T-cell (primary cell): ENCODE results near the gene C6orf120. TPM values are rescaled to one million over a fixed set of nuclear protein-coding genes. Genes with fewer than 3 reads are reported as not detected.

ENCODE experiments used
- ATAC-seq, 4 experiments: fragments of 200-7000 bp in 3 of 4; fragments of 150-1000 bp in 1 of 4; cut with Tn5 transposase; replicated peaks in 1 of 4; 1 replicate in 3 of 4; 2 replicates in 1 of 4; pipeline ENCODE4 v1.10.0; 2021; ENCODE audit warnings: moderate library complexity in 3 of 4, mild to moderate bottlenecking in 2 of 4, moderate number of reproducible peaks in 1 of 4
- CTCF ChIA-PET, 2 donors: fragments of 300-600 bp; sonication (Branson Sonifier 250); formaldehyde crosslinking; loops; one replicate each; lab custom pipeline; 2022; ENCODE audit warnings: antibody characterized with exemption in 2 of 2; lab: Charles Lee
- POLR2A ChIA-PET, 2 donors: fragments of 300-600 bp; sonication (Branson Sonifier 250); formaldehyde crosslinking; loops; one replicate each; lab custom pipeline; 2022; ENCODE audit warnings: antibody characterized with exemption in 2 of 2; lab: Charles Lee
- DNase-seq, 35 experiments: peaks; one replicate each; pipeline versions ENCODE4 v3.0.0 to v3.0.0-alpha.2; 2013 to 2023
- H3K27ac ChIP-seq: one replicate; pipeline ENCODE4 v1.5.1; 2013; ENCODE audit warnings: low read length
- H3K27me3 ChIP-seq, 2 experiments: replicated peaks in 1 of 2; 1 replicate in 1 of 2; 2 replicates in 1 of 2; pipeline versions ENCODE4 v1.6.1 to v1.7.0; 2013; ENCODE audit warnings: low read length in 1 of 2, mixed read lengths in 1 of 2; ENCODE audit not compliant: control insufficient read depth in 2 of 2, insufficient read depth in 2 of 2; ENCODE audit errors: extremely low read depth in 1 of 2
- H3K36me3 ChIP-seq, 2 donors: 1 replicate in 1 of 2; 2 replicates in 1 of 2; pipeline versions ENCODE4 v1.6.1 to v1.7.0; 2013; ENCODE audit warnings: low read length in 1 of 2; ENCODE audit not compliant: control insufficient read depth in 2 of 2, insufficient read depth in 1 of 2; ENCODE audit errors: extremely low read depth in 1 of 2
- H3K4me1 ChIP-seq, 2 experiments: 1 replicate in 1 of 2; 2 replicates in 1 of 2; pipeline versions ENCODE4 v1.6.1 to v1.7.0; 2013; ENCODE audit warnings: low read length in 2 of 2, mixed read lengths in 1 of 2; ENCODE audit not compliant: insufficient read depth in 2 of 2, control insufficient read depth in 1 of 2; ENCODE audit errors: extremely low read depth in 1 of 2
- H3K4me3 ChIP-seq, 2 donors: 1 replicate in 1 of 2; 2 replicates in 1 of 2; pipeline versions ENCODE4 v1.5.1 to v1.7.0; 2013; ENCODE audit warnings: mild to moderate bottlenecking in 2 of 2, low read length in 1 of 2, moderate library complexity in 1 of 2; ENCODE audit not compliant: control insufficient read depth in 1 of 2; ENCODE audit errors: extremely low read depth in 1 of 2
- H3K9me3 ChIP-seq: 2 replicates; pipeline ENCODE4 v1.7.0; 2013
- H3K27ac Mint-ChIP-seq, 2 donors: one replicate each; pipeline ENCODE4 v1.8.0; 2020 to 2021; ENCODE audit warnings: mild to moderate bottlenecking in 2 of 2, mixed read lengths in 2 of 2
- H3K27me3 Mint-ChIP-seq, 2 donors: one replicate each; pipeline ENCODE4 v1.8.0; 2021 to 2022; ENCODE audit warnings: mixed read lengths in 2 of 2
- H3K36me3 Mint-ChIP-seq: one replicate; pipeline ENCODE4 v1.8.0; 2021; ENCODE audit warnings: mixed read lengths
- H3K4me1 Mint-ChIP-seq, 3 donors: one replicate each; pipeline ENCODE4 v1.8.0; 2020 to 2022; ENCODE audit warnings: mixed read lengths in 3 of 3, mild to moderate bottlenecking in 1 of 3
- H3K4me3 Mint-ChIP-seq, 3 donors: one replicate each; pipeline ENCODE4 v1.8.0; 2020 to 2022; ENCODE audit warnings: mild to moderate bottlenecking in 3 of 3, mixed read lengths in 3 of 3, moderate library complexity in 3 of 3
- H3K9me3 Mint-ChIP-seq, 3 donors: one replicate each; pipeline ENCODE4 v1.8.0; 2020 to 2022; ENCODE audit warnings: mixed read lengths in 3 of 3
- WGBS: methylation state at CpG from one replicate; pipeline ENCODE4 v1.1.5; 2013; ENCODE audit warnings: missing lambda C conversion rate; ENCODE audit not compliant: insufficient coverage; 5-methylcytosine and 5-hydroxymethylcytosine counted together
- total RNA-seq, 35 experiments: library from RNA in 6 of 35; stranded (reverse) in 6 of 35; fragments of 120-200 nt in 1 of 35; gene quantifications; one replicate each; pipeline versions ENCODE4 v1.2.1 to v1.2.4 and lab custom pipeline; 2013 to 2026

Gene C6orf120
- total RNA-seq, result 10 to 100 TPM; 17.6 to 30.7 (median 26.2) TPM
- 39.0 TPM for total RNA-seq (2013)
- total RNA-seq (lab: John Stamatoyannopoulos, UW), result 54.8 to 141 (median 89.0) reads per million in 29 experiments

DNA sequence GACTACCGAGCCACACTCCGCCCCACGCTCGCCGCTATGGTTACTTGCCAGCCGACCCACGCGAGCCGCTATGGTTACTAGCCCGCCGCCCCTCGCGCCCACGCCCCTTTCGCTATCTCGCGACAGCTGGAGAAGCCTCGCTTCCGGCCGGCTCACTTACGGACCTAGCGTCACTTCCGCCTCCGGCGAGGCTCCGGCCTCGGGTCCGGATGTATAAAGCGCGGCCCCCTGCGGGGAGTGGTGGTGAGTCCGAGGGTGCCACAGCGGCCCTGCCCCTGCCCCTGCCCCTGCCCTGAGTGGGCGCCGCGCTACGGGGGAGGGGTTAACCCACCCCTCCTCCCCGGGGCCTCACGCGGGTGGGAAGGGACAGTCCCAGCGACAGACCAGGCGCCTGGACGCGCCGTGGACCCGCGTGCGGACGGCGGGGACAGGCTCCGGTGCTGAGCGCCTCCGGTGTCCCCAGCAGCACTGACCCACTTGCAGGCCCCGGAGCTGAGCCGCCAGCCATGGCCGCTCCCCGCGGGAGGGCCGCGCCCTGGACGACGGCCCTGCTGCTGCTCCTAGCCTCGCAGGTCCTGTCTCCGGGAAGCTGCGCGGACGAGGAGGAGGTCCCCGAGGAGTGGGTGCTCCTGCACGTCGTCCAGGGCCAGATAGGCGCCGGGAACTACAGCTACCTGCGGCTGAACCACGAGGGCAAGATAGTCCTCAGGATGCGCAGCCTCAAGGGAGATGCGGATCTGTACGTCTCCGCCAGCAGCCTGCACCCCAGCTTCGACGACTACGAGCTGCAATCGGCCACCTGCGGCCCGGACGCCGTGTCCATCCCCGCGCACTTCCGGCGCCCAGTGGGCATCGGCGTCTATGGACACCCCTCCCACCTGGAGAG is at the start of gene C6orf120, which contains the start of gene WDR27:
TSS of gene C6orf120 (plus strand) at position 173 of the 886 bp plus-strand sequence. CDS start at position 507, 334 bp downstream.
TSS of gene WDR27 (minus strand) at position 76 of the 886 bp plus-strand sequence. CDS start 13,024 bp downstream, outside the sequence.
- Mint-ChIP-seq H3K4me1 (peaks cover 57 to 70% (median 57%) of the 10 kb centered on the region in 3 donors), H3K27ac (peak within 1 kb of the TSS; percentile 88 to 93), H3K27me3 (no peaks in the 10 kb centered on the region), H3K36me3 (peaks cover 6% of the 10 kb centered on the region), H3K9me3 (no peaks in the 10 kb centered on the region), H3K4me3 (peak within 1 kb of the TSS; percentile 89 to 91 (median 89))
- CTCF ChIA-PET, result interaction anchor here in 1 of 2 donors (1.1 to 2.0 kb wide), 5 partner anchors 20 to 852 kb away, joined by 3 to 5 read pairs (median 4); no protein-coding TSS in a partner anchor
- peaks cover 0 to 12% of the 10 kb centered on the region in 2 donors for H3K36me3 ChIP-seq
- DNase-seq (peak; percentile 90 to 97 (median 95)), ATAC-seq (peak; percentile 87 to 90 (median 90))
- peaks cover 23 to 25% of the 10 kb centered on the region in 2 experiments for H3K4me1 ChIP-seq
- peak within 1 kb of the TSS; percentile 79 to 88 for H3K4me3 ChIP-seq
- H3K27me3 ChIP-seq, result no peaks in the 10 kb centered on the region
- POLR2A ChIA-PET, result interaction anchor here (0.8 to 2.6 kb wide), 5 partner anchors 20 to 49 kb away, joined by 3 to 22 read pairs (median 5); partner anchors contain the start of genes DYNLT2 (in 1 of the 2) and ERMARD (in 1 of the 2)
- no peaks in the 10 kb centered on the region for H3K9me3 ChIP-seq
- H3K27ac ChIP-seq, result peak within 1 kb of the TSS; percentile 93
- WGBS, result under 1% methylated on average over 83 of the region's 92 CpGs

DNA sequence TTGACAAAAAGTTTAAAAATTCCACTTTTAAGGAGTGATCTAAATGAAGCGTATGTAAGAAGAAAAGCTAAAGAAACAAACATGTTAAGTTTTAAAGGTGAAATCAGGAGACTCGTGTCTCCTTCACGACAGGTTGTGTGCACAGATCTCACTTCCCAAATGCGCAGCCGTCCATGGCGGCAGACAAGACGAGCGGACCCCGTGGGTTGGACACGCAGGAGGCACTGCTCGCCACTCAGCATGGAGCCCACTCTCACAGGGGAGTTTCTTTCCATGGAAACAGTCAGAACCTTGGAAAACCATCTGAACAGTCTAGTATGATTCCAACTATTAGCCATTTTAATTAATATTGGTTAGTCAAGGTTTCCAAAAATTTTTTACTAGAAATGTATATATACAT is 49.0 kb upstream of the C6orf120 start:
- H3K4me3 ChIP-seq, result no peak overlapping the region
- H3K36me3 ChIP-seq, result no peaks in the 10 kb centered on the region
- H3K9me3 Mint-ChIP-seq, result no peaks in the 10 kb centered on the region
- ChIA-PET POLR2A (no interaction called here), CTCF (no interaction called here)
- no peaks in the 10 kb centered on the region for H3K27me3 ChIP-seq
- no peak for DNase-seq
- ATAC-seq, result no peak
- no peaks in the 10 kb centered on the region for H3K27me3 Mint-ChIP-seq
- peaks cover 2 to 11% of the 10 kb centered on the region in 2 experiments for H3K4me1 ChIP-seq
- H3K36me3 Mint-ChIP-seq, result peaks cover 15% of the 10 kb centered on the region
- H3K9me3 ChIP-seq, result no peaks in the 10 kb centered on the region
- no peak overlapping the region for H3K4me3 Mint-ChIP-seq
- H3K4me1 Mint-ChIP-seq, result peaks cover 6 to 16% (median 11%) of the 10 kb centered on the region in 3 donors
- peak overlapping the region in 1 of 2 donors; percentile 19 for H3K27ac Mint-ChIP-seq
- no CpG with 5 or more reads among the region's 11 CpGs for WGBS
- no peak overlapping the region for H3K27ac ChIP-seq

DNA sequence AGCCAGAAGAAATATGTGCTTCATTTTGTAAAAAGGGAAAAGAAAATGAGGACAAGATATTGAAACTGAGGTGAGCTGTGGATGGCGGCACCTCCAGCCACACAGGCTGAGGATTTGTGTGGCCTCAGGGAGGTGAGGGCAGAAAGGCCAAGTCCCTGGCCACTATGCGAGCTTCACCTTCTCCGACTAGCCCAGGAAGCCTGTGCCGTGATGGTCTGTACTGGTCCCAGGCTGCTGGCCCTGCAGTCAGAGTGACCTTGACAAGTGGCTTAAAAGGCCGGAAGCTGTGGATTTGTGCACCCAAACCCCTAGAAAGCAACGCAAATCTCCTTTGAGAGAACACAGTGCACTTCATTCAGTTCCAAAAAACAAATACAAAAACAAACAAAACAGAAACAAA is 48.2 kb upstream of the C6orf120 start:
- no peaks in the 10 kb centered on the region for H3K27me3 ChIP-seq
- Mint-ChIP-seq H3K36me3 (peaks cover 19% of the 10 kb centered on the region), H3K9me3 (no peaks in the 10 kb centered on the region), H3K27ac (peak overlapping the region; percentile 82 to 88), H3K4me3 (peak overlapping the region; percentile 81 to 87 (median 83)), H3K27me3 (no peaks in the 10 kb centered on the region), H3K4me1 (peaks cover 6 to 16% (median 11%) of the 10 kb centered on the region in 3 donors)
- H3K36me3 ChIP-seq, result no peaks in the 10 kb centered on the region
- ChIA-PET CTCF (no interaction called here), POLR2A (no interaction called here)
- WGBS, result 96% methylated on average over 6 of the region's 6 CpGs
- no peak for DNase-seq
- H3K27ac ChIP-seq, result peak overlapping the region; percentile 42
- no peak overlapping the region for H3K4me3 ChIP-seq
- no peaks in the 10 kb centered on the region for H3K9me3 ChIP-seq
- no peak for ATAC-seq
- H3K4me1 ChIP-seq, result peaks cover 2 to 11% of the 10 kb centered on the region in 2 experiments

DNA sequence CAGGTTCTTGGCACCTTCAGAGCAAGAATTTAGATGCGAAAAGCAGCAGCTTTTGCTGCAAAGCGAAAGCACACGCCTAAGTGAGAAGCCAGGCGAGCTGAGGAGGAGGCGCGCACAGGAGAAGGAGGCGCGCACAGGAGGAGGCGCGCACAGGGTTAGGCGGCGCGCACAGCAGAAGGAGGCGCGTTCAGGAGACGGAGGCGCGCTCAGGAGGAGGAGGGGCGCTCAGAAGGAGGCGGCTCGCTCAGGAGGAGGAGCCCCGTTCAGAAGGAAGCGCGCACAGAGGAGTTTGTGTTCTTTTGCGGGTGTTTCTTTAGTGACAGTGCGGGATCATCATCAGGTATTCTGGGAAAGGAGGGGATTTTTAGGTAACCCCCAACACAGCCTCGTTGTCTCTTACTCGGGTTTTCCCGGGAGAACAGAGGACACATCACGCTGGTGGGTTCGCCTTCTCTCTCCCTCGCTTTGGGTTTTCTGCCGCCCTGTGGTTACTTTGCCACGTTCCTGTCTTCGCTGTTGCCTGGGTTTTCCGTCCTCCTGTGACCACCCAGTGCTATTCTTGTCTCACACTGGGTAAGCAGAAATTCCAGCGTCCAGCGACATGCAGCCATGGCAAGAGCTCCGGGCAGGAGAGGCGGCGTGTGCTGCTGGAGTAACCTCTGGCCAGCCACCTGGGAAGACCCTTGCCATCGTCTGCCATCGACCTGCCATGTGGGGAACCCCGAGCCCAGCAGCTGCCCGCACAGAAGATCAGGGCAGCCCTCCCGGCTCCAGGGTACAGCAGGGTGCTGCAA is 47.1 kb upstream of the C6orf120 start:
- peak; percentile 93 to 96 (median 94) for ATAC-seq
- Mint-ChIP-seq H3K4me3 (peak overlapping the region; percentile 81 to 87 (median 83)), H3K27ac (peak overlapping the region; percentile 82 to 88), H3K4me1 (peaks cover 6 to 16% (median 11%) of the 10 kb centered on the region in 3 donors), H3K9me3 (no peaks in the 10 kb centered on the region), H3K27me3 (no peaks in the 10 kb centered on the region), H3K36me3 (peaks cover 29% of the 10 kb centered on the region)
- Histone ChIP-seq H3K27ac (peak overlapping the region; percentile 42), H3K4me3 (peak overlapping the region; percentile 56 to 85), H3K27me3 (no peaks in the 10 kb centered on the region), H3K36me3 (peaks cover 0 to 2% of the 10 kb centered on the region in 2 donors), H3K9me3 (no peaks in the 10 kb centered on the region), H3K4me1 (peaks cover 2 to 11% of the 10 kb centered on the region in 2 experiments)
- peak in 33 of 35 experiments; percentile 47 to 86 (median 70) for DNase-seq
- 49% methylated on average over 43 of the region's 46 CpGs for WGBS
- ChIA-PET CTCF (interaction anchor here (0.7 to 1.2 kb wide), 3 partner anchors 442 to 703 kb away, joined by 3 to 7 read pairs (median 3); no protein-coding TSS in a partner anchor), POLR2A (interaction anchor here in 1 of 2 donors (0.7 kb wide), 1 partner anchor 71 kb away, joined by 4 read pairs; no protein-coding TSS in a partner anchor)

DNA sequence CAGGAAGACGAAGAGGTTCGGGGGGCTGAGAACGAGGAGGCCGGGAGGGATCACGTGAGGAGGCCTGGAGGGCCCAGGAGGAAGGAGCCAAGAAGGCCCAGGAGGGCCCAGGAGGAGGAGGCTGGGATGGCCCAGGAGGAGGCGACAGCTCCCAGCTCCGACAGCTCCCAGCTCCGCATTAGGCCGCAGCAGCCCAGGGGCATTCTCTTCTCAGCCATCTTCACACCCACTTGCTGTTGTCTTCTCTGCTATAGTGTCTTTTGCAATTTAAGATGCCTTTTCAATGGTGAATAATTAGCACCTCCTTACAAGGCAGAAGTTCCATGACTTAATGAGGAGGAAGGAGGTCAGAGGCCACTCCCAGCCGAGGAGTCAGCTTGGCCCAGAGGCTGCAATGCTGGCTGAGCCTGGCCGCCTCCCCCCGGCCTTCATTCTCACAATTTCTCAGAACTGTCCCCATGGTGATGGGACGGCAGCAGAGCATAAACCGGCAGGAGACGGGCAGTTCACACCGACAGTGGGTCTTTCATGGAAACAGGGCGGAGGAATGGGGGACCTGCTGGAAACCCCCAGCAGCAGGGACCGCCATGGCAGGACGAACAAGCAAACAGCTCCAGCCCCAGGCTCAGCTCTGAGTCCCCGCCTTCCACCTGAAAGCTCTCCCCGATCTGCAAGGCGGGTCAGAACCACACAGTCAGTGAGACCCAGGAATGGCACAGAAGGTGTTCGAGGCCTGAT is 45.2 kb upstream of the C6orf120 start:
- no peaks in the 10 kb centered on the region for H3K27me3 Mint-ChIP-seq
- POLR2A ChIA-PET, result no interaction called here

More for the DNA sequence above, 45.2 kb upstream of the C6orf120 start:
- Mint-ChIP-seq H3K4me1 (peaks cover 6 to 16% (median 11%) of the 10 kb centered on the region in 3 donors), H3K4me3 (no peak overlapping the region), H3K27ac (no peak overlapping the region), H3K36me3 (peaks cover 25% of the 10 kb centered on the region), H3K9me3 (no peaks in the 10 kb centered on the region)
- Histone ChIP-seq H3K36me3 (peaks cover 2 to 4% of the 10 kb centered on the region in 2 donors), H3K4me3 (no peak overlapping the region), H3K4me1 (peaks cover 2 to 11% of the 10 kb centered on the region in 2 experiments), H3K27ac (no peak overlapping the region), H3K9me3 (no peaks in the 10 kb centered on the region), H3K27me3 (no peaks in the 10 kb centered on the region)
- no peak for DNase-seq
- CTCF ChIA-PET, result no interaction called here
- ATAC-seq, result no peak
- WGBS, result 96% methylated on average over 19 of the region's 23 CpGs
